Hypothalamus (tissue), 51 donors: ENCODE data around the gene GJA1.

Experiments
- DNase-seq, 51 donors: peaks; one replicate each; lab custom pipeline; 2025; lab: John Stamatoyannopoulos, UW

GJA1 gene

GRCh38 chr6:121482004-121482693, 46.7 kb downstream of the GJA1 start:
- DNase-seq, result no peak

- DNase-seq, result no peak
Measured at GRCh38 chr6:121482751-121483150, 47.3 kb downstream of the GJA1 start.

- no peak for DNase-seq
Measured at GRCh38 chr6:121485359-121485811, 49.9 kb downstream of the GJA1 start.

GRCh38 chr6:121491576-121491975, 56.1 kb downstream of the GJA1 start:
- DNase-seq, result no peak

GRCh38 chr6:121492536-121492935, 57.1 kb downstream of the GJA1 start:
- DNase-seq, result no peak

- no peak for DNase-seq
Measured at GRCh38 chr6:121497970-121498375, 62.5 kb downstream of the GJA1 start.

GRCh38 chr6:121498481-121499276, 63.2 kb downstream of the GJA1 start:
- no peak for DNase-seq
